Measurements from ENCODE around the gene SPEF1. TPM values are rescaled to one million over a fixed set of nuclear protein-coding genes. Genes with fewer than 3 reads are reported as not detected.

The SPEF1 gene
- total RNA-seq, 1 experiment from 2014 or later = 0.24 TPM

DNA sequence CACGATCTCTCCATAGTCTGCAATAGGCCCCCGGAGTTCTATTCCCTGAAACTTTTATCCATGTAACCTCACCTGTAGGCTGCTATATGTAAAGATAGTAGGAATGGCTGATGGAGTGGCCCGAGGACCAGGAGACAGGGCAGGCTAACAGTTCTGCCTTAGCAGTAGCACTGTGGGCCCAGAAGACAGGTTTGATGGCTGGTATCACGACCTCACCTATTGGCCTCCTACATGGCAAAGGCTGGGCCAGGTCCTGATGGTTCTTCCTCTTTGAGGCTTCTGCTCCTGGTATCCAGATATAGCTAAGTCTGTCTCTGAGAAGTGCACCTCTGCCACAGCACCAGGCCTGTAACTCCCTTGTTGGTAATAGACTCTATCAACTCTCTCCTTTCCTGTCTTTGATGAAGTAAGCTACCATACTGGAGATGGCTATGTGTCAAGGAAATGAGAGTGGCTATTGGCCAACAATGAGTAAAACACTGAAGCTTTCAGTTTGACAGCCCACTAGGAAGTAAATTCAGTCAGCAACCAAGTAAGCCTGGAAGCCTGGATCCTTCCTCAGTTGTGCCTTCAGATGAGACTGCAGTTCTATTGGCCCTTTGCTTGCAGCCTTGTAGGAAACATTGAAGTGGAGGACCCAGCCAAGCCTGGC, 5.7 kb downstream of the SPEF1 start:
- Mint-ChIP-seq H3K4me1 (peaks cover 9 to 16% of the 10 kb centered on the region in 2 experiments), H3K36me3 (ENCODE audit: insufficient read depth in 1 of 3, low read depth in 3 of 3) (no peaks in the 10 kb centered on the region; a peak in 1 of 7 replicates), H3K9me3 (no peaks in the 10 kb centered on the region), H3K4me3 (no peak overlapping the region), H3K27ac (no peak overlapping the region), H3K27me3 (ENCODE audit: low read depth) (peaks cover 61% of the 10 kb centered on the region)
- DNase-seq = no peak
- no peaks in the 10 kb centered on the region for H3K79me1 ChIP-seq (ENCODE audit: insufficient read depth, low read depth, low read length, poor library complexity, severe bottlenecking)
- H2AK5ac ChIP-seq (ENCODE audit: insufficient read length, low read length) = no peak overlapping the region
- H3K23ac ChIP-seq (ENCODE audit: insufficient read length, low read depth, low read length) = no peak overlapping the region
- no peak overlapping the region for H2BK120ac ChIP-seq (ENCODE audit: low read depth, low read length, poor library complexity, severe bottlenecking)
- H2AFZ ChIP-seq (ENCODE audit: low read length) = no peak overlapping the region
- peaks cover 2% of the 10 kb centered on the region; the same call in 1 of the 2 replicates for H3K27me3 ChIP-seq (ENCODE audit: insufficient read depth, low read length)
- H3K9ac ChIP-seq (ENCODE audit: extremely low read depth, insufficient read length, low read length) = no peak overlapping the region
- no CpG with 5 or more reads among the region's 4 CpGs for WGBS (ENCODE audit: extremely low coverage, insufficient read length, low lambda C conversion rate)
- no peak overlapping the region for H2BK12ac ChIP-seq (ENCODE audit: insufficient read length, low read depth, low read length)
- H2BK20ac ChIP-seq (ENCODE audit: low read depth, low read length, poor library complexity, severe bottlenecking) = no peak overlapping the region
- no peaks in the 10 kb centered on the region; the same call in 1 of the 2 replicates for H3K4me1 ChIP-seq (ENCODE audit: insufficient read depth, low read length)
- H3T11ph ChIP-seq (ENCODE audit: low read length) = no peak overlapping the region
- TF ChIP-seq, protein P1, sequence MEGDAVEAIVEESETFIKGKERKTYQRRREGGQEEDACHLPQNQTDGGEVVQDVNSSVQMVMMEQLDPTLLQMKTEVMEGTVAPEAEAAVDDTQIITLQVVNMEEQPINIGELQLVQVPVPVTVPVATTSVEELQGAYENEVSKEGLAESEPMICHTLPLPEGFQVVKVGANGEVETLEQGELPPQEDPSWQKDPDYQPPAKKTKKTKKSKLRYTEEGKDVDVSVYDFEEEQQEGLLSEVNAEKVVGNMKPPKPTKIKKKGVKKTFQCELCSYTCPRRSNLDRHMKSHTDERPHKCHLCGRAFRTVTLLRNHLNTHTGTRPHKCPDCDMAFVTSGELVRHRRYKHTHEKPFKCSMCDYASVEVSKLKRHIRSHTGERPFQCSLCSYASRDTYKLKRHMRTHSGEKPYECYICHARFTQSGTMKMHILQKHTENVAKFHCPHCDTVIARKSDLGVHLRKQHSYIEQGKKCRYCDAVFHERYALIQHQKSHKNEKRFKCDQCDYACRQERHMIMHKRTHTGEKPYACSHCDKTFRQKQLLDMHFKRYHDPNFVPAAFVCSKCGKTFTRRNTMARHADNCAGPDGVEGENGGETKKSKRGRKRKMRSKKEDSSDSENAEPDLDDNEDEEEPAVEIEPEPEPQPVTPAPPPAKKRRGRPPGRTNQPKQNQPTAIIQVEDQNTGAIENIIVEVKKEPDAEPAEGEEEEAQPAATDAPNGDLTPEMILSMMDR (conservative IDR thresholded peaks at IDR 0.05) = no peak
- H3K4ac ChIP-seq (ENCODE audit: low read depth, low read length) = no peak overlapping the region
- no peak overlapping the region for H3K4me2 ChIP-seq (ENCODE audit: insufficient read depth, insufficient read length, low read length)
- no peaks in the 10 kb centered on the region for H4K20me1 ChIP-seq (ENCODE audit: control insufficient read depth, insufficient read depth, insufficient read length)
- H3K18ac ChIP-seq (ENCODE audit: insufficient read length, low read depth, low read length) = no peak overlapping the region
- H3K14ac ChIP-seq (ENCODE audit: insufficient read depth, low read length) = no peak overlapping the region
- no peak overlapping the region for H4K5ac ChIP-seq (ENCODE audit: insufficient read length, low read depth, low read length)
- H2BK15ac ChIP-seq (ENCODE audit: low read depth, low read length) = no peak overlapping the region
- no peak overlapping the region for H2BK5ac ChIP-seq (ENCODE audit: insufficient read length, low read length)
- H3K23me2 ChIP-seq (ENCODE audit: insufficient read length, low read depth, low read length, poor library complexity, severe bottlenecking) = peaks cover 12% of the 10 kb centered on the region
- H3K9me3 ChIP-seq (ENCODE audit: control insufficient read depth, low read depth, low read length) = no peaks in the 10 kb centered on the region
- H4K91ac ChIP-seq (ENCODE audit: insufficient read length, low read depth, low read length) = no peak overlapping the region
- H3K56ac ChIP-seq (ENCODE audit: insufficient read length, low read depth, low read length) = no peak overlapping the region
- H3K27ac ChIP-seq (ENCODE audit: insufficient read length, low read depth, low read length) = no peak overlapping the region
- no peaks in the 10 kb centered on the region for H3K79me2 ChIP-seq (ENCODE audit: insufficient read depth, low read length)
- H4K8ac ChIP-seq (replicated peaks; ENCODE audit: insufficient read length, low read depth, low read length) = no peak overlapping the region

All from H9 (cell line).